Anterior cingulate cortex (tissue), 58 donors: ENCODE results near the gene MRPL39.

Experiments
- DNase-seq, 58 donors: peaks; one replicate each; lab custom pipeline; 2025; lab: John Stamatoyannopoulos, UW

MRPL39 gene

DNA sequence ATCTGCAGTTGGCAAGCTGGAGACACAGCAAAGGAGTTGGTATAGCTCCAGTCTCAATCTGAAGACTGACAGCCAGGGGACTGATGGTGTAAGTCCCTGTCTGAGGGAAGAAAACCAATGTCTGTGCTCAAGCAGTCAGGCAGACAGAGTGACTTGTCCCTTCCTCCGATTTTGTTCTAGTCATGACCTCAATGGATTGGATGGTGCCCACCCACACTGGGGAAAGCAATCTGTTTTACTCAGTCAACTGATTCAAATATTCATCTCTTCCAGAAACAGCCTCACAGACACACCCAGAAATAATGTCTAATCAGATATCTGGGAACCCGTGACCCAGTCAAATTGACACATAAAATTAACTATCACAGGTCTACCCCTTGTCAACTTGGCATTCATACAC, 11.9 kb upstream of the MRPL39 start:
- no peak for DNase-seq

DNA sequence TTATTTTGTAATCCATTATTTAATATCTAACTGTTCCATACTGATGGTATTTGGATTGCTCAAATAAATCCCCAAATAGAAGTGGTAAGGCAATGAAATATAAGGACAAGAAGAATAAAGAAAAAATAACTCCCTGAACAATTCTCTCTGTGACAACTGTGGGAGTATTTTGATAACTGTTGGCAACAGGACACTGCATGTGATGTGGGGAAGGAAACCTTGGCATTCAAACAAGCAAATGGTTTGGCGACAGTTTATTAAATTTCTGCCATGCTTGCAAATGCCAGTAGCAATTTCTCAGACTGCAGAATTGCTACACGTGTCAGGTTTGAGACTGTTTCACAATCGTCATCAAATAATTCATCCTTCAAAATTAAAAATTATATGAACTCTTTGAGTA, 8.6 kb upstream of the MRPL39 start:
- peak in 4 of 58 donors; percentile 4 to 21 (median 8) for DNase-seq

DNA sequence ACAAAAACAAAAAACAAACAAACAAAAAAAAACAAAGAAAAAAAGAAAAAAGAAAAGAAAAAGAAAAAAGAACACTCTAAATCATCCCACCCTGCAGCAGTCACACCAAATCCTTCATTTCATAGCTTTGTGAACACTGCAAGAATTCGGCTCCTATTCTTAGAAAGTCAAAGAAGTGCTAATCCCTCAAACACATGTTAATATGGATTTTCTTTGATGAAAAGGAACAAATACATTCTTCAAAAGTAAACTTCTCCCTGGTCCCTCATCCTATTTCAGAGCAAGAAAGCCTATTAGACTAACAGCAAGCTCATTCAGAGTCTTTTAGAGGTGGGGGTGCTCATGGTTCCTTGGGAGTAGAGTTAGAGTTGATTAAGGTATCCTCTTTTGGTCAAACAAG, 7.2 kb upstream of the MRPL39 start:
- DNase-seq = no peak

DNA sequence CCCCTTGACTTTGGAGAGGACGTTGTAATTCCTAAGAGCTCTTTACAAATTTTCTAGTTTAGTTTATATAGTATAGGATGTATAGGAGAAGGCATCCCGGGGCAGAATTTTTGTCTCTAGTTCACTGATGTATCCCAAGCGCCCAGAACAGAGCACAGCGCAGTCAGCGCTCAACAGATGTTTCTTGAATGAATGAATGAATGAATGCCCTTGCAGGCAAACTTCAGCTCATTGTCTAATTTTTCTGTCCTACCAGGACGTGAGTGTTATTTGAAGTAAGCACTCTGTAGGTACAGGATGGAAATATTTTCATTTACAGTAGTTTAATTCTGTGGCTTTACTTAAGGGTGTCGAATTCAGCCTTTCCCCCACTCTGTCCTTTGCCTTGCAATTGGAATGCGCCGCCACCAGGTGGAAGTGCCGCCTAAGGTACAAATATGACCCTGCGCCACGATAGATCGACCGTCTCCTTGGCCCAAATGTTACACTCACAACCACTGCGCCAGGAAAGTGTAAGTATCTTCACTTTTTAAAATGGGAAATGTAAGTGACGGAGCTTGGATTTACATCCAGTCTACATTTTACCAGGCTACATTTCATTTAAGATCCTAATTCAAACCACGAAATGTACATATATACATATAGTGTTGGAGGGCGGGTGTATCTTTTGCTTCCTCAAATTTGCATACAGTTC, 910 bp upstream of the MRPL39 start:
- DNase-seq = peak; percentile 9 to 83 (median 56)

DNA sequence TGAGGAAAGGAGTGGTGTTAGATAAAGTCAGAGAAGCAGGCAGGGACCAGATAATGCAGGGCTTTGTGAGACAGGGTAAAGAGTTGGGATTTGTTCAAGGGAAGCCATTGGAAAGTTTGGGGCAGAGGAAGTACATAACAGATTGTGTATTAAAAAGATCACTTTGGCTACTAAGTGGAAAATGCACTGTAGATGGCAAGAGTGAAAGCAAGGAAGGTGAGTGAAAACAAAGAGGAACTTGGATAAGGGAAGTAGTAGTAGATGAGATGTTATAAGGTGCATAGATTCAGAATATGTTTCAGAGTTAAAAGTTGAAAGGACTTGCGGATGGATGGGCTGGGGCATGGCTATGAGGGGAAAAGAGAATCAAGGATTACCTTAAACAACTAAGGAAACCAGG, 17.4 kb downstream of the MRPL39 start:
- no peak for DNase-seq

DNA sequence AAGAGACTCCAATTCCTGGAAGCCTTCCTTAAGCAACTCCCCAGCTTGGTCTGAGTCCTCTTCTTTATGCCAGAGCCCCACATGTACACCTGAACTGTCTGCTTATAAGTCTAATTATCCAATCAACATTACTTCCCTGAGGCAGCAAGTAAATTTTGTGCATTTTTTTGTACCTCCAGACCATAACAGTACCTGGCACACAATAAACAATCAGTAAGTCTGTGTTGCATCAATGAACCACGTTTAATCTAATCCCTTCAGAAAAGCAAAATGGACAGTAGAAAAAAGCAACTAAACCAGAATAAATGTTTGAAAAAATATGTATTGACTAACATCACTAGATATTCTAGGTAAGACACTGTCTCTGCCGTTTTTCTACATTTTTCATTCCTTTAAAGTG, 20.5 kb downstream of the MRPL39 start:
- DNase-seq = no peak

DNA sequence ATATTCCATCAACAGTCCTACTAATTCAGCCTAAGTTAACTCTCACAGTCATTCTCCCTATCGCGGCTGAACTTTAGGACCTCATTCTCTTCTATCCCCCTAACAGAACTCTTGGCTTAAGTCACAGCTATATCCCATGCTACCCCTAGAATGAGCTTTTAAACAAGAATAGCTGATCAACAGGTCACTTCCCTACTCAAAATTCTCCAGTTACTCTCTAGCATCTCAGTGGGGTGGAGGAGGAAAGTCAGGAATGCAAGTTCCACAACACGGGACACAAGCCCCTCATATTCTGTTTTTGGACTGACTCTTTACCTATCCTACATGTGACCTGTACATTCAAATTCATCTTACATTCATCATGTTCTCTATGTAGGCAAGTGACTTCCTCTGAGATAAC, 21.0 kb downstream of the MRPL39 start:
- no peak for DNase-seq

DNA sequence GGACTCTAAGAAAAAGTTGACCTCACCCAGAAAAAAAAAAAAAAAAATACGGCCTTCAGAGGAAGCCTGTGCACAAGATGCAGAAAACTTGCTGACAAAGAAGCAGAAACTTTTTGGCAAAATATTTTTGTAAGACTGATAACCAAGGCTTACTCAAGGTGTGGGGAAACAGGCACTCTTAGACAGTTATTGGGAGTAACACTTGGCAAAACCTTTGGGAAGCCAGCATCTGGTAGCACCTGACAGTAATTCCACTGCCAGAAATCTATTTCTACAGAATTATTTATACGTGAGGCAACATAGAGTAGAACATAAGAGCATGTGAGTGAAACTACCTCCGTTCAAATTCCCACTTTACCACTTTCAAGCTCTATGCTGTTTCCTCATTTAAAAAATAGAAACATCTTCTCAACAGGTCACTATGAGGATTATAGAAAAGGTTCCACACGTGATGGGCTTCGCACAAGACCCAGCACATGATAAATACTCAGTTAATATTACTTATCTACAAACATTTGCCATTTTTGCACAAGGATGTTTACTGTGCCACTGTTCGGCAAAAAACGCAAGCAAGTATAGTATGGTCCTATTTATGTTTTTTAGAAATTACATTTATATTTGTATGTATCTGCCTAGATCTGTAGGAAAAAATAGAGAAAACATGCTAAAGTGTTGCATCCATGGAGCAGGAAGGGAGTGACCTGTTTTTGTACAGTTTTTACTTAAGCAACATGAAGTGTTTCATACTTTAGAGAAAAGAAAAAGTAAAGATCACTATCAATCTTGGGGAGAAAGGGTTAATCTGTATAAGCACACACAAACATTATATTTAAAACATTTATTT, 22.2 kb downstream of the MRPL39 start:
- no peak for DNase-seq

DNA sequence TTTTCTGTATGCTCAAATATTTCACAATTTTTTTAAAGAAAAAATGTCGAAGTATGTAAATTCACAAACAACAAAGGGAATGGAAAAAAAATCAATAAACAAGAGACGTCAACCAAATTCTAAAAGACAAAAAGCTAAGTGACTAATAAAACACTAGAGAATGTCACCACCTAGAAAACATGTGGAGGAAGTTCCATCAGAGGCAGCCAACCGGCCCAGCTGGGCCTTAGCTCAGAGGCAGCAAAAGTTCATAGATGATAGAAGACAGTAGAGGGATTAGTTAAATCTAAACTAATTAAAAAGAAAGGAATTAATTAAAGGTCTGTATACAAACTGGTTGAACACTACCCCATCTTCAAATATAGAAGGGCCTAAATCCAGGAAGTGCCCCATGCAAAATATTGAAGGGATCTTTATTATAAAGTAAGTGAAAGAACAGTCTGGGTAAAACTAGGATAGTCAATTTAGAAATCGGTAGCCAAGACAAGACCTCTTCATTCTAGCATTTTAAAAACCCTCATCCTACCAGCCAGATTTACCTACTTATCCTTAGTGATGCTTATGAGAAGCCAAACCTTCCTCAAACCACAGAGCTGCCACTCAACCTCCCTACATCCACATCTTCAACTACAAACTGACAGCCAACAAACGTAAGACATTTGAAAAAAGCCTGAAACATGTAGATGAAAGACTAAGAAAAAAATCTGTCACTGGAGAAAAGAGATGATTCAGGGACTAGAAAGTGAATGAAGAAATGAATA, 23.7 kb downstream of the MRPL39 start:
- no peak for DNase-seq

DNA sequence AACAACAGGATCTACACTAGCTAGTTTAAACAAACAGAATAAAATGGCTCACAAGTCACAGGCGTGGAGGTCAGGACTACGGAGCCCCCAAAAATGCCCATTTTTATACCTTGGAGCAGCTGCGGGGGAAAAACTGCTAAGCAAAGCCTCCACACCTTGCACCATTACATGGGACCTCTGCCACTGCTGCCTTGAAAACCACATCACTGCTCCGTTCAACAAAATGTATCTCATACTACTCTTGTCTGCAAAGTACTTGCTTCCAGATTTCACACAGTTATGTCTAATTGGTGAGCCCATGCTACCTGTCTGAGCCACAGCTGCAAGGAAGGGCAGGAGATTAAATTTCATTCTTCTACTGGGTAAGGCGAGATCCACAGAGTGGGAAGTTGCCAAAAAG, 24.4 kb downstream of the MRPL39 start:
- DNase-seq = no peak

DNA sequence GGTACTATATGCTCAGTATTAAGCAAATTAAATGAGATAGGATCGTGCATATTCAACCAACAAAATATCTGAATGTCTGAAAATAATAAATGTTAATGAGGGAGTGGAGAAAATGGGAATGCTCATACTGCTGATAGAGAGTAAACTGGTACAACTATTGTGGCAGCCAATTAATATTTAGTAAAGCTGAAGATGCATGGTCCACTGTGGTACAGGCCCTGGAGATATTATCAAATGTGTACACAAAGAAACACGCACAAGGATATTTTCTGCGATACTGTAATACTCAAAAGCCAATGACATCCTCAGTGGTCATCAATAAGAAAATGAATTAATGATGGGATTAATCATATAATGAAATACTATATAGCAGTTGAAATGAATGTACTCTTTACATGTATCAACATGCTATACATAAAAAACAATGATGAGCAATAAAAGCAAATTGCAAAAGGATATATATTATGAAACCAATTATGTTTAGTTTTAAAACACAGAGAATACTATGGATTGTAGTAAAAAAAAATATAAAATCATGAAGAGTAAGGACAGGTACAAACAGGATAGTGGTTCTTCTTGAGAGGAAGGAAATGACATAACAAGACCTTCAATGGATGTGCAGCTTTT, 25.0 kb downstream of the MRPL39 start:
- no peak for DNase-seq

DNA sequence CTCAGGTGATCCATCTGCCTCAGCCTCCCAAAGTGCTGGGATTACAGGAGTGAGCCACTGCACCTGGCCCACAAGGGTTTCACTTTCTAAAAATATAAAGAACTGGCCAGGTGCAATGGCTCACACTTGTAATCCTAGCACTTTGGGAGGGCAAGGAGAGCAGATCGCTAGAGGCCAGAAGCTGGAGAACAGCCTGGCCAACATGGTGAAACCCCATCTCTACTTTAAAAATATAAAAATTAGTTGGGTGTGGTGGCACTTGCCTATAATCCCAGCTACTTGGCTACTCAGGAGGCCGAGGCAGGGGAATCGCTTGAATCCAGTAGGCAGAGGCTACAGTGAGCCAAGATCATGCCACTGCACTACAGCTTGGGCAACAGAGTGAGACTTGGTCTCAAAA, 25.7 kb downstream of the MRPL39 start:
- DNase-seq = no peak

DNA sequence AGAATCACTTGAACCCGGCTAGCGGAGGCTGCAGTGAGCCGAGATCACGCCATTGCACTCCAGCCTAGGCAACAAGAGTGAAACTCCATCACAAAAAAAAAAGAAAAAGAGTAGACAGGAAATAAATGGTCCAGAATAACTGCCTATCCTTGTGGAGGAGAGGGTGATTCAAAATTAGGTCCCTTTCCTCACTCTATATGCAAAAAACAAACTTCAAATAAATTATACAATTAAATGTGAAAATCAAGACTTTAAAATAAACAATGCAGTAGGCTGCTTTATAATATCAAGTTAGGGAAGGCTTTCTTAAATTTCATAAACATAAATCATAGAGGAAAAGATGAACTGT, 26.4 kb downstream of the MRPL39 start:
- DNase-seq = no peak

DNA sequence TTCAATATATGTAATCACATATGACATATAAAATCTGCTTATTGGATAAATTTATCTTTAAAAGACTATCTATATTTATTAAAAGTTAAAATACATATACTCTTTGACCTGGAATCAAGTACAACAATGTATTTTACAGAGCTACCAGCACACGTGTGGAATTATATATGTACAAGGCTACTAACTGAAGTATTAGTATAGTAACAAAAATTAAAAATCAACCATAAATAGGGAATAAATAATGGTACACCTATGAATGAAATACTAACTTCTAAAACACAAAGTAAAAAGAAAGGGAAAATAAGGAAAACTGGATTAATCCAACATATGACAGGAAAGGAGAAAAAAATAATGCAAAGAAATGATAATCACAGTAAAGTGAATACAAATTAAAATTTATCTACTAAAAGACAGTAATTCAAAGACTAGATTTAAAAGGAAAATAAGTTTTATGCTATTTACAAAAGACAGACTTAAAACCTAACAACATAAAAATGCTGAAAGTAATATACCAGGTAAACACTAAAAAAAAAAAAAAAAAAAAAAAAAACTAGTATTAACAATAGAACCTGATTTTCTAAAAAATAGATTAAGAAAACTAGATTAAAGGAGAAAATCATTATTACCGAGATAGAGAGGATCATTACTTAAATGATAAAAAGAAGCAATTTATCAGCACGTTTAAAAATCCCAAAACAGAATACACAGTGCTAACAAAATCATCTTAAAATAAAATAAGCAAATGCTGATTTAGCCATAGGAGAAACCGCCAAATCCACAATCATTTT, 27.9 kb downstream of the MRPL39 start:
- DNase-seq = no peak

DNA sequence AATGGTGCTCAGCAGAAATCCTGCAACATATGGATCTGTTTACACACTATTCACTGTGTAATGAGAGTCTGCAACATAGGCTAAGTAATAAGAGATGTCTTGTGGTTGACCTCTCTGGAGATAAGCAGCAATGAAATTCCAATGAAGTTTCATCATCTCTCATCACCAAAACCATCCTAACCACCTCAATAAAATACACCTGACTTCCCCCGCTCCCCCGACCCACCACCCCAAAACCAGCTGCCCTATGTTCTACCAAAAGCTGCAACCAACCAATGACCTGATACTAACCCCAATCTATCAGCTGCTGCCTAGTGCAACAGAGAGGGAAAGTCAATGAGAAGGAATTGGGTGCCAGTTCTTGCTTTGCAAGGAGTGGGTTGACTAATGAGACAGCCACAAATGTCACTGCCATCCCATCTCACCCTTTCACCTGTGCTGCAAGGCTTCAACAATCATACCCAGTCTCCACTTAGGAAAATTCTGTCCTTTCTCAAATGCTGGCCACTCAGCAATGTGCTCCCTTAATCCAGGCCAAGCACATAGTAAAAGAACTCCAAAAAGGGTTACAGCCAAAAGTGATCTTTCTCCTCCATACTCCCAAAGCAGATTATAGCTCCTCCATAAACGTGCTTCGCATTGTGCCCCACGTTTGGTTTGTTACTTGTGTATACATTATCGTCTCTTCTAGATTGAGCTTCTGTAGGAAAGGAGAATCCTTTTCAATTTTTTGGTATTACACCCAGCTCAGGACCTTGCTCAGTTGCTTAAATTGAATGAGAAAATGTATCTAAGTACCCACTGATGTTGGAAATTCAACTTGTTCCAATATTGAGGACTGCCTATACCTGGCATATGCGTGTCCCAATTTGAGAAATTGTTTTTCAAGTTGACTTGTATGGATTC, 29.0 kb downstream of the MRPL39 start:
- DNase-seq = no peak

DNA sequence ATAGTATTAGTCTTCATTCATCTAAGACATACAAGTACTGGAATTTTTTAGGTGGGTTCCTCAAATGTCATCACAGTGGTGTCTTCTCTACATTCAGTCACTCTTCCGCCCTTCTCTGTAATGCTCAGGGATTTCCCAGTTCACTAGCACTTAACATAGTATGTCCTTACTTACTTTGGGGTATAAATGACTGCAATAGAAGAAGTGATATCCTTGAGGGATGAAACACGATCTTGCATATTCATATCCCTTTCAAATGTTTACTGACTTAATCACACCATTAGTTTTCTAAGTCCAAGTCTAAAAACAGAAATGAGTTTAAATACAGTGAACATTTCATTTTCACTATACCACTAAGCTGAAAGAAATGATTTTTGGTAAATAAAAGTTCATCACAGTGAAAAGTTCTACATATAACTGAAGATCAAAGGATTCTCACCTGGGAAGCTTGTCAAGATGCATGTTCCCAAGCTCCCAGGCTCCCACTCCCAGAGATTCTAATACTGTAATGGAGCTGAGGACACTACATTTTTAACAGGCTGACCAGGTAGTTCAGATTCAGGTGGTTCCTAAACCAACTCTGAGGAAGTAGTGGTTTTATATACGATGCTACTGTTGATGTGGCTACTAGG, 29.7 kb downstream of the MRPL39 start:
- DNase-seq = no peak

DNA sequence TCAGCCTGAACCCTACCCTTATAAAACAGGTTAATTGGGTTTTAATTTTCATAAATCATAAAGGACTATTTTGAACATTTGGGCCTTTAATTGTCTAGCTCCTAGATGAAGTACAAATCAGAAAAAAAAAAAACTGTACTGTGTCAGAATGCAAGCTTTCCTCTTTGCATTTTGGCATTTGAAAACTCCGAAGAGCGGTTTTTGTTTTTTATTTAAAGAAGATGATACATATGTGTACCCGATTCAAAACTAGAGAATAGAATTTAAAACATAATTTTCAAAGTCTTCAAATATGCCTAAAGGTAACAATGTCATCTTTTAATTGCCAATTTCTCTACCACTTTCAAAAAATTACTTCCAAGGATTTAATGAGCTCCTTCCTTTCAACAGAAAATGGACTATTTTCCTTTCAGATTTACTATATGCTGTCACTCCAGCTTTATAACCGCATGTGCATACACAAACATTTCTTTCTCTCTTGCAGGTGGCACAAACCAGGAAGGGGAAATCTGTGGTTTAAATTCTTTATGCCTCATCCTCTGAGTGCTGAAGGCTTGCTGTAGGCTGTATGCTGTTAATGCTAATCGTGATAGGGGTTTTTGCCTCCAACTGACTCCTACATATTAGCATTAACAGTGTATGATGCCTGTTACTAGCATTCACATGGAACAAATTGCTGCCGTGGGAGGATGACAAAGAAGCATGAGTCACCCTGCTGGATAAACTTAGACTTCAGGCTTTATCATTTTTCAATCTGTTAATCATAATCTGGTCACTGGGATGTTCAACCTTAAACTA, 33.7 kb downstream of the MRPL39 start:
- peak in 3 of 58 donors; percentile 4 to 16 (median 10) for DNase-seq

DNA sequence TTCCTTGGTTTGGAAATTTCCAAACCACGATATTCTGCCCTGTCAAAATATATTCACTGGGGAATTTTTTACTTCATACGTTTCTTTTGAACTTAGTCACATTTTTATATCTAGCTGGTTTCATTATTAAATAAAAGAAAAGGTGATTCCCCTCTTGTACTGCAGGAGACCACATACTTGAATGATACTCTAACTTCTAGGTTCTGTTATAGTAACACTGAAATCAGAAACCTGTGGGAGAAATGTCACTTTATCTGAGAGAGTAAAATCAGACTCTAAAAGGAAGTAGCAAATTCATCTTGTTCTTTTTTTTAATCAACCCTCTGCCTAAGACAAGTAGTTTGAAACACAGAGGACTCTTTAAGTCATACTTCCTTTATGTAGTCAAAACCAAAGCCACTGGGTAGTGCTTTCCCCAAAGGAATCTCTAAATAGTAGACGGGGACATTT, 34.4 kb downstream of the MRPL39 start:
- no peak for DNase-seq
